GM21360 (cell line): Measurements from ENCODE around the gene USP36.

Experiments used
- ATAC-seq: cut with Tn5 transposase; IDR thresholded peaks from one replicate; pipeline ENCODE4 v1.9.1; 2021; ENCODE audit warnings: mild to moderate bottlenecking, moderate library complexity; ENCODE audit not compliant: unreplicated experiment

USP36 gene

DNA sequence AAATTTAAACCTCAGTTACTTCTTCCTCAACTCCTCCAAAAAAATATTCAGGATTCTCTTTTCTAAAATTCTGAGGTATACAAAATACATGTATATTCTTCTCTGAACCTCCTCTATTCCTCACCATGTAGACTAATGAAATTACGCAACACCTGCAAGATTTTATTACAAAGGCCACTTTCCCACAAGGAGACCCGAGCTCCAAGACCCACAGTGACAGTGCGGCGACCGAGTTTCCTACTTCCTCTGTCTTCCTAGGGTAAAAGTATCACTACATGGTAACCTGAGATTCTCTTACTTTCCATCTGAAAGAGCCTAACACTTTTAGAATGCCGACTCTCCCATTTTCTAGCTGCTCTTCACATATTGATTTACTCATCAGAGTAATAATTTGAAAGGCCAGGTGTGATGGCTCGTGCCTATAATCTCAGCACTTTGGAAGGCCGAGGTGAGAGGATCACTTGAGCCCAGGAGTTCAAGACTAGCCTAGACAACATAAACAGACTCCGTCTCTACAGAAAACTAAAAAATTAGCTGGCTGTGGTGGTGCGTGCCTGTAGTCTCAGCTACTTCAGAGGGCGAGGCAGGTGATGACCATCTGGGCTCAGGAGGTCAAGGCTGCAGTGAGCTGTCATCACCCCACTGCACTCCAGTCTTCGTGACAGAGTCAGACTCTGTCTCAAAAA, 94.2 kb downstream of the USP36 start:
- ATAC-seq = no peak
